GM12878 (cell line): ENCODE results near the gene CAMK2B. TPM values are rescaled to one million over a fixed set of nuclear protein-coding genes. Genes with fewer than 3 reads are reported as not detected.

ENCODE experiments used
- ATAC-seq: fragments of 200-7000 bp; cut with Tn5 transposase; 3 replicates; pipeline ENCODE4 v1.9.1; 2020; ENCODE audit warnings: mild to moderate bottlenecking, moderate library complexity
- BruUV-seq: library from RNA; stranded (reverse); fragments of 400-500 nt; replicated peaks from 2 replicates; lab custom pipeline; 2021; lab: Mats Ljungman, UMichigan
- CTCF ChIA-PET: fragments of 300-600 bp; sonication (Branson Sonifier 250); formaldehyde crosslinking; extraction: SDS; loops from one replicate; lab custom pipeline; 2021; ENCODE audit warnings: inconsistent platforms; lab: Yijun Ruan, JAX
- POLR2A ChIA-PET: fragments of 350-600 bp; formaldehyde crosslinking; extraction: SDS; loops from one replicate; lab custom pipeline; 2021; ENCODE audit warnings: inconsistent platforms; lab: Charles Lee
- RAD21 ChIA-PET: fragments of 300-600 bp; sonication (Branson Sonifier 250); formaldehyde crosslinking; loops from one replicate; lab custom pipeline; 2023; ENCODE audit warnings: antibody characterized with exemption; ENCODE audit not compliant: unreplicated experiment; lab: Charles Lee
- SMC1A ChIA-PET: fragments of 300-600 bp; sonication (Branson Sonifier 250); formaldehyde crosslinking; loops from one replicate; lab custom pipeline; 2023; ENCODE audit not compliant: unreplicated experiment, uncharacterized antibody; lab: Charles Lee
- DNase-seq: peaks from one replicate; pipeline ENCODE4 v3.0.0-alpha.2; 2011; ENCODE audit warnings: low read depth, low spot score
- FAIRE-seq: peaks from 3 replicates; lab custom pipeline; 2011; peaks lifted over from hg19 to GRCh38; lab: Jason Lieb, UNC
- H2AFZ ChIP-seq: 2 replicates; pipeline ENCODE4 v1.6.0; 2011; ENCODE audit warnings: low read depth, low read length, control low read depth; ENCODE audit not compliant: control insufficient read depth
- H3K27ac ChIP-seq: 2 replicates; pipeline ENCODE4 v1.5.1; 2011; ENCODE audit warnings: control low read depth; ENCODE audit not compliant: control insufficient read depth, insufficient read depth
- H3K27me3 ChIP-seq, 2 experiments: replicated peaks in 1 of 2; 2 replicates each; pipeline versions ENCODE4 v1.6.0 to v1.6.1; 2011; ENCODE audit warnings: low read length in 1 of 2; ENCODE audit not compliant: control insufficient read depth in 2 of 2, insufficient read depth in 2 of 2
- H3K36me3 ChIP-seq, 2 experiments: 2 replicates each; pipeline ENCODE4 v1.5.1; 2011; ENCODE audit warnings: low read length in 1 of 2; ENCODE audit not compliant: control insufficient read depth in 2 of 2, insufficient read depth in 2 of 2
- H3K4me1 ChIP-seq: 2 replicates; pipeline ENCODE4 v1.6.1; 2011; ENCODE audit warnings: mild to moderate bottlenecking, low read length, moderate library complexity, mixed read lengths; ENCODE audit not compliant: control insufficient read depth, insufficient read depth
- H3K4me2 ChIP-seq: 2 replicates; pipeline ENCODE4 v1.6.0; 2011; ENCODE audit warnings: control low read depth; ENCODE audit not compliant: control insufficient read depth, insufficient read depth
- H3K4me3 ChIP-seq: fragments of 200-600 bp; sonication (generic); 2 replicates; pipeline ENCODE4 v1.5.1; 2016
- H3K79me2 ChIP-seq: 2 replicates; pipeline ENCODE4 v1.6.0; 2011; ENCODE audit warnings: low read length; ENCODE audit not compliant: control insufficient read depth, insufficient read depth
- H3K9ac ChIP-seq: 2 replicates; pipeline ENCODE4 v1.8.0; 2011; ENCODE audit warnings: low read length, control low read depth, mixed read lengths; ENCODE audit not compliant: control insufficient read depth, insufficient read depth
- H3K9me3 ChIP-seq: replicated peaks from 3 replicates; pipeline ENCODE4 v1.5.1; 2011; ENCODE audit warnings: mild to moderate bottlenecking, low read length; ENCODE audit not compliant: control insufficient read depth, insufficient read depth
- H4K20me1 ChIP-seq: 2 replicates; pipeline ENCODE4 v1.6.0; 2011; ENCODE audit not compliant: control insufficient read depth, insufficient read depth
- CHD2 ChIP-seq: IDR thresholded peaks from 2 replicates; pipeline ENCODE4 v1.6.1; 2011; ENCODE audit warnings: low read depth, low read length, improper control_type of control experiment, borderline replicate concordance
- FOS ChIP-seq: IDR thresholded peaks from 3 replicates; pipeline ENCODE4 v1.6.1; 2011; ENCODE audit warnings: borderline replicate concordance; ENCODE audit not compliant: insufficient read length; ENCODE audit errors: extremely low read depth
- FOXK2 ChIP-seq: fragments of 450-650 bp; IDR thresholded peaks from 2 replicates; pipeline ENCODE4 v1.6.1; 2017; ENCODE audit warnings: mild to moderate bottlenecking, moderate library complexity
- JUNB ChIP-seq: IDR thresholded peaks from 2 replicates; pipeline ENCODE4 v1.6.1; 2016; ENCODE audit warnings: antibody characterized with exemption, mild to moderate bottlenecking
- LARP7 ChIP-seq: fragments of 450-650 bp; IDR thresholded peaks from 2 replicates; pipeline ENCODE4 v1.6.1; 2017; ENCODE audit warnings: mild to moderate bottlenecking
- MEF2A ChIP-seq: IDR thresholded peaks from 2 replicates; pipeline ENCODE4 v1.6.1; 2011; ENCODE audit warnings: low read depth, mild to moderate bottlenecking, low read length, moderate library complexity; ENCODE audit not compliant: insufficient read depth
- PAX8 ChIP-seq: fragments of 450-650 bp; IDR thresholded peaks from 2 replicates; pipeline ENCODE4 v1.6.1; 2017; ENCODE audit warnings: mild to moderate bottlenecking, moderate library complexity
- RBBP5 ChIP-seq: fragments of 200-600 bp; sonication (generic); conservative IDR thresholded peaks from 2 replicates; pipeline ENCODE4 v1.6.1; 2016
- REST ChIP-seq: IDR thresholded peaks from 2 replicates; pipeline ENCODE4 v1.6.1; 2012; ENCODE audit warnings: mild to moderate bottlenecking, low read depth, low read length
- SIX5 ChIP-seq: IDR thresholded peaks from 2 replicates; pipeline ENCODE4 v1.6.1; 2011; ENCODE audit warnings: mild to moderate bottlenecking, low read depth, low read length, moderate library complexity; ENCODE audit not compliant: severe bottlenecking
- SMAD5 ChIP-seq: IDR thresholded peaks from 2 replicates; pipeline ENCODE4 v1.6.1; 2016; ENCODE audit warnings: antibody characterized with exemption, low read depth
- SREBF1 ChIP-seq: IDR thresholded peaks from 2 replicates; pipeline ENCODE4 v1.6.1; 2012; ENCODE audit warnings: mild to moderate bottlenecking, low read length
- SREBF2 ChIP-seq: IDR thresholded peaks from 2 replicates; pipeline ENCODE4 v1.6.1; 2012; ENCODE audit warnings: mild to moderate bottlenecking, low read length
- USF2 ChIP-seq: IDR thresholded peaks from 2 replicates; pipeline ENCODE4 v1.6.1; 2011; ENCODE audit warnings: low read depth, low read length, improper control_type of control experiment, borderline replicate concordance
- ZNF622 ChIP-seq: fragments of 450-650 bp; IDR thresholded peaks from 2 replicates; pipeline ENCODE4 v1.6.1; 2017; ENCODE audit warnings: mild to moderate bottlenecking, inconsistent platforms
- WGBS: methylation state at CpG from one replicate; pipeline ENCODE4 v1.1.6; 2016; ENCODE audit warnings: low lambda C conversion rate; ENCODE audit not compliant: insufficient replicate concordance, insufficient coverage; ENCODE audit errors: missing lambda C conversion rate; 5-methylcytosine and 5-hydroxymethylcytosine counted together
- in situ Hi-C: fragments of 300-500 bp; cut with MboI; formaldehyde crosslinking; loops from 9 replicates; pipeline ENCODE4 v1.14.3; 2018; ENCODE audit warnings: mixed read lengths
- intact Hi-C: fragments of 100-400 bp; cut with micrococcal nuclease; formaldehyde crosslinking; loops from one replicate; pipeline ENCODE4 v1.14.2; 2022; ENCODE audit not compliant: unreplicated experiment
- polyA plus RNA-seq, 11 experiments: library from polyadenylated mRNA; depleted of rRNA in 4 of 11; unstranded in 6 of 11; stranded (reverse) in 5 of 11; fragments of >200 nt; fragmentation: Nextera tagmentation in 4 of 11; fragmentation: Illumina TruSeq in 1 of 11; extraction: Ambion mirVana in 4 of 11; extraction: Trizol in 1 of 11; gene quantifications; 1 replicate in 1 of 11; 2 replicates in 10 of 11; pipeline versions ENCODE4 v1.2.1 to v1.2.3, GENCODE V29; 2011 to 2016; ENCODE audit warnings: inconsistent platforms in 2 of 11, missing spikeins in 2 of 11, low read depth in 1 of 11
- total RNA-seq, 4 experiments: library from RNA; depleted of rRNA in 3 of 4; stranded (reverse); fragments of >200 nt in 3 of 4; fragmentation: Illumina TruSeq in 1 of 4; extraction: Trizol in 1 of 4; gene quantifications; 2 replicates each; pipeline versions ENCODE4 v1.2.1 to v1.2.3, GENCODE V29; 2013 to 2021
- TF ChIP-seq, protein P1 (sequence below): IDR thresholded peaks from 2 replicates; pipeline ENCODE4 v1.6.1; 2012; ENCODE audit warnings: low read depth, low read length, improper control_type of control experiment
- TF ChIP-seq, protein P2 (sequence below): IDR thresholded peaks from 2 replicates; pipeline ENCODE4 v1.6.1; 2011; ENCODE audit warnings: borderline replicate concordance, low read depth, mild to moderate bottlenecking, moderate library complexity, mixed read lengths, low read length; ENCODE audit not compliant: insufficient read depth; ENCODE audit errors: extremely low read length

CAMK2B gene
- total and polyA plus RNA-seq, 10 of the 15 experiments (the other 5 are each of a cell fraction or from before 2014, with no cell fraction given) = 0.06 to 0.23 (median 0.11) TPM; not detected in 5

DNA sequence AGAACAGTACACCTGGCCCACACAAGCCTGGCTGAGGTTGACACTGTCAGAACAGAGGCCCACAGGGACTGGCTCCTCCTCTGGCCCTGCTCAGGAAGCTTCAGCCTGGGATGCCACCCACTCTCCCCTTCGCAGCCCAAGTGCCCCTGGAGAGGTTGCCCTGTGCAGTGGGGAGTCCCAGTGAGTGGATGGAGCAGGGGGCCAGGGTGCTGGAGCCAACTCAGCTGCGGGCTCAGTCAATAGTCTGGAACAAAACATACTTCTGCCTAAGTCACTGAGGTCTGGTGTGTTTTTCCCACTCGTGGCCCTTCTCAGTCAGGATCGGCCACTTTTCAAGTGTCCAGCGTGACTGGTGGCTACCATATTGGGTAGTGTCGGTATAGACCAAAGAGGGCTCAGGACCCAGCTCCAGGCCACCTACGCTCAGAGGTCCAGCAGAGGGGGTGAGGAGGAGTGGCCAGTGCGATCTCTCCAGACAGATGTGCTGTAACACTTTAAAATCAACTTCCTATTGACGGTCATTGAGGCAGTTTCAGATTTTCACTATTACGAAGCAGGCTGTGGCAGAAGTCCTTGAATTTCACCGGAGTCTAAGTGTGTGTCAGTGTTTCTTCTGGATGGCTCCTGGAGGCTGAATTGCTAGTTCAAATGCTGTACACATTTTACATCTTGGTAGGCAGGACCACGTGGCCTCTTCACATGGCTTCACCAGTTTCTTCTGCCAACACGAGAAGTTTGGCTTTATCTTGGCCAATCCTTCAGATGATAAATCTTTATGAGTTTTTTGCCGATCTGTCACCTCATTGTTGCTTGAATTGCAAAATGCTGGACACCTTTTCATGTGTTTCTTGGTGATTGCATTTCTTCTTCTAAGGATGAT lies 135.2 kb downstream of the CAMK2B start (continued):
- TF ChIP-seq SMAD5 (no peak), LARP7 (no peak), RBBP5 (no peak), SREBF2 (no peak)

DNA sequence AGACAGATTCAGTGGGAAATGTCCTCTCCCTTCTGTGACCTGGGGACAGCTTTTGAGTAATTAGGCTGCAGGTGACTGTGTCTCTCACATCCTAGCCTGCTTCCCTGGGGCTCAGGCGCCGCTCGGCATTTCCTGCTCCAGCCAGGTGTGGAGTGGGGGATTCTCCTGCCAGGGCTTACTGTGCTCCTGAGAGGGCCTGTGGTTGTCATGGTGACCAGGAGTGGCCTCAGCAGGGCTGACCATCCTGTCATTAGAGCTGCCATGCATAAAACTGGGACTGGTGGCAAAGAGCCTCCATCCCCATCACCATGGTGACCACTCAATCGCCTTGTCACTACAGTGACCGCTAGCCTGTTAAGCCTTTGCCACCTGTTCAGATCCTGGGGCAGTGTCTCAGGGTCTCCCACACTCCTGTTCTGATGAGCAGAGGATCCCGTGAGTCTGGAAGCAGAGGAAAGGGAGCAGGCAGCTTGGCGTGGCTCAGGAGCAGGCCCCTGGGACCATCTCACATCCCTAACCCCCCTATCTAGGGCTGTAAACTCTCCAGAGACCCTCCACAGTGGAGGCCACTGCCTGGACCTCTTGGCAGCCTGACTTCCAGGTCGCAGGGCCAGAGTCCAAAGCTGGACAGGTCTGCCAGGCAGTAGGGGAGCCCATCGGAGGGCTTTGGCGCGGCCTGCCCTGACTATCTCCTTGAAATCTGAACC lies 136.0 kb downstream of the CAMK2B start, which contains the start of gene GCK:
Gene GCK, minus strand, starts transcription at position 154 of the 707 bp plus-strand sequence. CDS start 486 bp downstream, outside the sequence.
- in situ Hi-C loops = no loop called here
- H2AFZ ChIP-seq = no peak within 1 kb of the TSS
- no peak for TF ChIP-seq REST
- TF ChIP-seq MEF2A = no peak
- no peak for TF ChIP-seq SIX5
- no peak for TF ChIP-seq USF2
- TF ChIP-seq FOS = no peak
- no peak for TF ChIP-seq FOXK2
- no peak for TF ChIP-seq CHD2
- no peak for TF ChIP-seq PAX8
- TF ChIP-seq, protein P1, sequence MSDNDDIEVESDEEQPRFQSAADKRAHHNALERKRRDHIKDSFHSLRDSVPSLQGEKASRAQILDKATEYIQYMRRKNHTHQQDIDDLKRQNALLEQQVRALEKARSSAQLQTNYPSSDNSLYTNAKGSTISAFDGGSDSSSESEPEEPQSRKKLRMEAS = no peak
- TF ChIP-seq ZNF622 = no peak
- TF ChIP-seq, protein P2, sequence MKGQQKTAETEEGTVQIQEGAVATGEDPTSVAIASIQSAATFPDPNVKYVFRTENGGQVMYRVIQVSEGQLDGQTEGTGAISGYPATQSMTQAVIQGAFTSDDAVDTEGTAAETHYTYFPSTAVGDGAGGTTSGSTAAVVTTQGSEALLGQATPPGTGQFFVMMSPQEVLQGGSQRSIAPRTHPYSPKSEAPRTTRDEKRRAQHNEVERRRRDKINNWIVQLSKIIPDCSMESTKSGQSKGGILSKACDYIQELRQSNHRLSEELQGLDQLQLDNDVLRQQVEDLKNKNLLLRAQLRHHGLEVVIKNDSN = no peak
- no peak for TF ChIP-seq SREBF1
- no peak for TF ChIP-seq JUNB

More for the DNA sequence above, 136.0 kb downstream of the CAMK2B start, which contains the start of gene GCK:
- ATAC-seq = no peak
- ChIA-PET CTCF (no interaction called here), SMC1A (no interaction called here), POLR2A (no interaction called here), RAD21 (no interaction called here)
- no TSS peak for BruUV-seq
- no peak for DNase-seq
- H3K4me2 ChIP-seq = no peak within 1 kb of the TSS
- H4K20me1 ChIP-seq = no peaks in the 10 kb centered on the region
- H3K27me3 ChIP-seq = peaks cover 0 to 1% of the 10 kb centered on the region in 2 experiments; a peak in 1 of 4 replicates
- H3K9ac ChIP-seq = no peak within 1 kb of the TSS
- no peaks in the 10 kb centered on the region for H3K79me2 ChIP-seq
- WGBS = 33% methylated on average over 11 of the region's 11 CpGs
- H3K4me1 ChIP-seq = no peaks in the 10 kb centered on the region
- H3K36me3 ChIP-seq = no peaks in the 10 kb centered on the region
- no peak within 1 kb of the TSS for H3K27ac ChIP-seq
- intact Hi-C loops = no loop called here
- H3K9me3 ChIP-seq = no peaks in the 10 kb centered on the region
- no peak within 1 kb of the TSS for H3K4me3 ChIP-seq
- FAIRE-seq = no peak
